Vagina (tissue), 2 donors: Measurements from ENCODE around the gene ERGIC1.

Source experiments
- POLR2AphosphoS5 ChIP-seq, 2 donors: sonication (generic); formaldehyde crosslinking; IDR thresholded peaks; one replicate each; pipeline ENCODE4 v1.9.0; 2017; ENCODE audit warnings: antibody characterized with exemption in 2 of 2, mild to moderate bottlenecking in 2 of 2, low read depth in 1 of 2; ENCODE audit not compliant: insufficient read depth in 1 of 2
- TF ChIP-seq, protein P1 (sequence below), 3 experiments: fragments of 450-650 bp in 2 of 3; fragments of 200-600 bp in 1 of 3; sonication (generic) in 1 of 3; IDR thresholded peaks; one replicate each; pipeline ENCODE4 v1.5.1; 2017 to 2019; ENCODE audit warnings: antibody characterized with exemption in 3 of 3, mild to moderate bottlenecking in 2 of 3, moderate library complexity in 2 of 3

DNA sequence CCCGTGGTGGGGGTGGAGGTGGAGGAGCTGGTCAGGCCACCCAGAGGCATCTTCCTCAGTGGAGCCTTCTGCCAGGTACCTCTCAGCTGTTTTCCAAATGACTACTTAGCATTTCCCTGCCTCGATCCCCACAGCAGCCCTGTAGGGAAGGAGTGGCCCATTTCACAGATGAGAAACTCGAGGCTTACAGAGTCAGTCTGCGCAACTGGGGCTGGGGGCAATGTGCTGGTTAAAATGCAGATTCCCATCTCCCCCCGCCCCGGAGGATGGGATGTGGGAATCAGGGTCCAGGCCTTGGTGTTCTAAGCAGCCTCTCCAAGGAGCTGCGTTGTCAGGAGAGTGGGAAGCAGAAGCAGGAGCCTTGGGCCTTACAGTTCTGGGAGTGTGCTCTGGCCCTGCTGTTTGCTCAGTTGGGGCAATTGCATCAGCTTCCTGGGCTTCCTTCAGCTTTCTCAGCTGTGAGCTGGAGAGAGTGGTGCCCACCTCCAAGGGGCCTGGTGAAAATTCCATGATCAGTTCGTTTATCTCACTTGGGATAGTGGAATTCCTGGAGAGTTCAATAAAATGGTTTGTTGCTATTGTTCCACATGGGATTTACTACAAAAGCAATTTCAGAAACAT is 19.4 kb downstream of the ERGIC1 start:
- TF ChIP-seq, protein P1, sequence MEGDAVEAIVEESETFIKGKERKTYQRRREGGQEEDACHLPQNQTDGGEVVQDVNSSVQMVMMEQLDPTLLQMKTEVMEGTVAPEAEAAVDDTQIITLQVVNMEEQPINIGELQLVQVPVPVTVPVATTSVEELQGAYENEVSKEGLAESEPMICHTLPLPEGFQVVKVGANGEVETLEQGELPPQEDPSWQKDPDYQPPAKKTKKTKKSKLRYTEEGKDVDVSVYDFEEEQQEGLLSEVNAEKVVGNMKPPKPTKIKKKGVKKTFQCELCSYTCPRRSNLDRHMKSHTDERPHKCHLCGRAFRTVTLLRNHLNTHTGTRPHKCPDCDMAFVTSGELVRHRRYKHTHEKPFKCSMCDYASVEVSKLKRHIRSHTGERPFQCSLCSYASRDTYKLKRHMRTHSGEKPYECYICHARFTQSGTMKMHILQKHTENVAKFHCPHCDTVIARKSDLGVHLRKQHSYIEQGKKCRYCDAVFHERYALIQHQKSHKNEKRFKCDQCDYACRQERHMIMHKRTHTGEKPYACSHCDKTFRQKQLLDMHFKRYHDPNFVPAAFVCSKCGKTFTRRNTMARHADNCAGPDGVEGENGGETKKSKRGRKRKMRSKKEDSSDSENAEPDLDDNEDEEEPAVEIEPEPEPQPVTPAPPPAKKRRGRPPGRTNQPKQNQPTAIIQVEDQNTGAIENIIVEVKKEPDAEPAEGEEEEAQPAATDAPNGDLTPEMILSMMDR (IDR thresholded peaks at IDR 0.05), result no peak
- TF ChIP-seq POLR2AphosphoS5 (IDR thresholded peaks at IDR 0.05; ENCODE audit: insufficient read depth in 1 of 2, low read depth in 1 of 2), result no peak
